H1 (cell line): ENCODE results near the gene ALDH3B1. TPM values are rescaled to one million over a fixed set of nuclear protein-coding genes. Genes with fewer than 3 reads are reported as not detected.

Experiments
- CTCF ChIA-PET: fragments of 300-600 bp; sonication (Branson Sonifier 250); formaldehyde crosslinking; loops from one replicate; lab custom pipeline; 2021; ENCODE audit not compliant: partially characterized antibody; lab: Charles Lee
- POLR2A ChIA-PET: fragments of 300-600 bp; sonication (Branson Sonifier 250); formaldehyde crosslinking; loops from one replicate; lab custom pipeline; 2021; ENCODE audit warnings: inconsistent platforms; ENCODE audit not compliant: partially characterized antibody; lab: Charles Lee
- DNase-seq, 2 experiments: peaks; one replicate each; pipeline versions ENCODE4 v3.0.0 to v3.0.0-alpha.2; 2010 to 2022; ENCODE audit warnings: low spot score in 2 of 2, low read depth in 1 of 2, mixed read lengths in 1 of 2
- FAIRE-seq: peaks from 2 replicates; lab custom pipeline; 2011; peaks lifted over from hg19 to GRCh38; lab: Jason Lieb, UNC
- H2AFZ ChIP-seq: 2 replicates; pipeline ENCODE4 v1.8.1; 2012; ENCODE audit warnings: low read length, inconsistent platforms
- H2AK5ac ChIP-seq: 2 replicates; pipeline ENCODE4 v1.6.1; 2013; ENCODE audit warnings: low read depth, low read length
- H2BK120ac ChIP-seq: replicated peaks from 2 replicates; pipeline ENCODE3; 2013; ENCODE audit warnings: low read depth, low read length, inconsistent platforms
- H2BK12ac ChIP-seq: 2 replicates; pipeline ENCODE4 v1.6.1; 2013; ENCODE audit warnings: low read depth, low read length
- H2BK15ac ChIP-seq: 2 replicates; pipeline ENCODE4 v1.6.1; 2013; ENCODE audit warnings: low read length
- H2BK20ac ChIP-seq: 2 replicates; pipeline ENCODE4 v1.6.1; 2013; ENCODE audit warnings: low read length
- H2BK5ac ChIP-seq: 2 replicates; pipeline ENCODE4 v1.6.1; 2013; ENCODE audit warnings: low read depth, low read length
- H3K14ac ChIP-seq: 2 replicates; pipeline ENCODE4 v1.6.1; 2013; ENCODE audit warnings: inconsistent platforms; ENCODE audit not compliant: insufficient read length
- H3K18ac ChIP-seq: 2 replicates; pipeline ENCODE4 v1.6.1; 2013; ENCODE audit warnings: low read length; ENCODE audit errors: extremely low read depth
- H3K23ac ChIP-seq: 2 replicates; pipeline ENCODE4 v1.6.1; 2013; ENCODE audit warnings: inconsistent platforms; ENCODE audit not compliant: insufficient read length
- H3K23me2 ChIP-seq: 2 replicates; pipeline ENCODE4 v1.6.1; 2013; ENCODE audit warnings: low read depth, low read length
- H3K27ac ChIP-seq: 2 replicates; pipeline ENCODE4 v1.6.1; 2011; ENCODE audit warnings: low read depth, low read length, inconsistent platforms
- H3K27me3 ChIP-seq, 4 experiments: replicated peaks in 1 of 4; 1 replicate in 1 of 4; 2 replicates in 3 of 4; pipeline versions ENCODE4 v1.6.1 to v1.8.1; 2011 to 2013; ENCODE audit warnings: low read length in 3 of 4, mild to moderate bottlenecking in 3 of 4, inconsistent platforms in 2 of 4, mixed read lengths in 2 of 4, moderate library complexity in 1 of 4; ENCODE audit not compliant: control insufficient read depth in 3 of 4, insufficient read depth in 3 of 4; ENCODE audit errors: extremely low read depth in 1 of 4
- H3K36me3 ChIP-seq, 4 experiments: 2 replicates each; pipeline versions ENCODE4 v1.6.1 to v1.8.1; 2011 to 2013; ENCODE audit warnings: mild to moderate bottlenecking in 4 of 4, low read length in 3 of 4, moderate library complexity in 2 of 4, control low read depth in 1 of 4, inconsistent platforms in 1 of 4; ENCODE audit not compliant: insufficient read depth in 4 of 4, control insufficient read depth in 2 of 4
- H3K4ac ChIP-seq: replicated peaks from 2 replicates; pipeline ENCODE3; 2013; ENCODE audit warnings: low read length, low read depth, mixed read lengths, inconsistent platforms; ENCODE audit not compliant: insufficient read length
- H3K4me1 ChIP-seq, 4 experiments: replicated peaks in 1 of 4; 1 replicate in 1 of 4; 2 replicates in 3 of 4; pipeline versions ENCODE4 v1.6.1 to v1.8.1; 2011 to 2013; ENCODE audit warnings: low read length in 3 of 4, inconsistent platforms in 2 of 4, mixed read lengths in 1 of 4; ENCODE audit not compliant: insufficient read depth in 4 of 4, control insufficient read depth in 3 of 4
- H3K4me2 ChIP-seq, 2 experiments: 2 replicates each; pipeline versions ENCODE4 v1.6.1 to v1.8.1; 2011 to 2013; ENCODE audit warnings: low read depth in 2 of 2, low read length in 2 of 2, control low read depth in 1 of 2, inconsistent platforms in 1 of 2, mild to moderate bottlenecking in 1 of 2; ENCODE audit not compliant: insufficient read depth in 1 of 2
- H3K4me3 ChIP-seq, 4 experiments: fragments of 200-600, 300-600 bp in 1 of 4; sonication (generic), shearing (Covaris generic), sonication (Bioruptor Twin) in 1 of 4; 2 replicates each; pipeline versions ENCODE4 v1.5.1 to v1.8.1; 2011 to 2016; ENCODE audit warnings: low read length in 4 of 4, low read depth in 3 of 4, control low read depth in 2 of 4, inconsistent platforms in 2 of 4, mild to moderate bottlenecking in 2 of 4, mixed read lengths in 1 of 4, moderate library complexity in 1 of 4; ENCODE audit not compliant: insufficient read depth in 2 of 4; ENCODE audit errors: extremely low read depth in 1 of 4
- H3K56ac ChIP-seq: replicated peaks from 2 replicates; pipeline ENCODE3; 2013; ENCODE audit warnings: low read depth, mild to moderate bottlenecking, mixed read lengths, low read length, inconsistent platforms; ENCODE audit not compliant: insufficient read length
- H3K79me1 ChIP-seq: 2 replicates; pipeline ENCODE4 v1.6.1; 2013; ENCODE audit warnings: low read depth, low read length, control low read depth
- H3K79me2 ChIP-seq, 2 experiments: 2 replicates each; pipeline versions ENCODE4 v1.6.1 to v1.8.1; 2012 to 2013; ENCODE audit warnings: low read length in 2 of 2, mild to moderate bottlenecking in 2 of 2, inconsistent platforms in 1 of 2; ENCODE audit not compliant: insufficient read depth in 2 of 2, control insufficient read depth in 1 of 2
- H3K9ac ChIP-seq, 4 experiments: replicated peaks in 1 of 4; 1 replicate in 1 of 4; 2 replicates in 3 of 4; pipeline versions ENCODE4 v1.6.1 to v1.8.1; 2011 to 2013; ENCODE audit warnings: low read depth in 3 of 4, low read length in 3 of 4, control low read depth in 2 of 4, mild to moderate bottlenecking in 2 of 4, moderate library complexity in 2 of 4, inconsistent platforms in 1 of 4; ENCODE audit errors: extremely low read depth in 1 of 4
- H3K9me3 ChIP-seq, 2 experiments: 2 replicates each; pipeline versions ENCODE4 v1.6.1 to v1.8.1; 2012 to 2013; ENCODE audit warnings: mild to moderate bottlenecking in 2 of 2, moderate library complexity in 2 of 2, control low read depth in 1 of 2, inconsistent platforms in 1 of 2, low read depth in 1 of 2, low read length in 1 of 2, mixed read lengths in 1 of 2; ENCODE audit not compliant: insufficient read depth in 2 of 2
- H4K20me1 ChIP-seq, 2 experiments: replicated peaks in 1 of 2; 2 replicates each; pipeline versions ENCODE3 to v1.8.1; 2011 to 2013; ENCODE audit warnings: inconsistent platforms in 2 of 2, low read length in 2 of 2, mild to moderate bottlenecking in 1 of 2; ENCODE audit not compliant: insufficient read depth in 2 of 2, control insufficient read depth in 1 of 2
- H4K5ac ChIP-seq: 2 replicates; pipeline ENCODE4 v1.6.1; 2013; ENCODE audit warnings: low read length, low read depth, mixed read lengths, inconsistent platforms; ENCODE audit not compliant: insufficient read length
- H4K8ac ChIP-seq: 2 replicates; pipeline ENCODE4 v1.8.0; 2013; ENCODE audit warnings: mild to moderate bottlenecking, moderate library complexity, low read length, inconsistent platforms; ENCODE audit not compliant: insufficient read depth; ENCODE audit errors: extremely low read depth
- H4K91ac ChIP-seq: replicated peaks from 2 replicates; pipeline ENCODE3; 2013; ENCODE audit warnings: low read length, mixed read lengths, inconsistent platforms; ENCODE audit not compliant: insufficient read length
- CBX5 ChIP-seq: fragments of 300-800, 300-1000 bp; sonication (generic); IDR thresholded peaks from 2 replicates; pipeline ENCODE4 v1.7.1; 2016; ENCODE audit warnings: antibody characterized with exemption, low read length, low read depth
- GABPA ChIP-seq: IDR thresholded peaks from 2 replicates; pipeline ENCODE4 v1.6.1; 2011; ENCODE audit warnings: mild to moderate bottlenecking, low read length, moderate library complexity, borderline replicate concordance; ENCODE audit not compliant: insufficient read depth
- WGBS, 2 experiments: shearing (Covaris generic) in 1 of 2; methylation state at CpG; one replicate each; pipeline versions ENCODE4 v1.1.6 to v1.1.7; 2013 to 2015; ENCODE audit warnings: low lambda C conversion rate in 2 of 2, mixed read lengths in 2 of 2, inconsistent platforms in 1 of 2, low coverage in 1 of 2, missing lambda C conversion rate in 1 of 2; ENCODE audit not compliant: insufficient replicate concordance in 2 of 2, insufficient coverage in 1 of 2, insufficient read length in 1 of 2; ENCODE audit errors: extremely low coverage in 1 of 2, missing lambda C conversion rate in 1 of 2; 5-methylcytosine and 5-hydroxymethylcytosine counted together
- polyA plus RNA-seq, 7 experiments: library from polyadenylated mRNA; depleted of rRNA in 3 of 7; stranded (reverse) in 5 of 7; unstranded in 2 of 7; fragments of >200 nt in 5 of 7; fragments of 200-250 nt in 2 of 7; gene quantifications; 1 replicate in 5 of 7; 2 replicates in 1 of 7; 4 replicates in 1 of 7; pipeline versions ENCODE4 v1.2.1 to v1.2.3, GENCODE V29; 2011 to 2013; ENCODE audit warnings: missing spikeins in 2 of 7, mixed read lengths in 2 of 7
- total RNA-seq: library from RNA; stranded (reverse); fragmentation: NEBNext Ultra II Directional; extraction: Animal tissue kit (Norgen Biotek cat#: 25700); gene quantifications from 2 replicates; pipeline ENCODE4 v1.2.1, GENCODE V29; 2021

ALDH3B1 gene
- total and polyA plus RNA-seq, 2 of the 8 experiments (the other 6 are each of a cell fraction or from before 2014, with no cell fraction given), result 0.32 to 0.47 TPM

GRCh38 chr11:67997475-67997921, 12.6 kb upstream of the ALDH3B1 start:
- 89% methylated on average over 28 of the region's 29 CpGs; no CpG with 5 or more reads in 1 of the 2 experiments for WGBS, 2 experiments
- Histone ChIP-seq H4K91ac (peak overlapping the region; percentile 15), H3K56ac (no peak overlapping the region), H3K79me1 (no peaks in the 10 kb centered on the region), H3K18ac (peak overlapping the region; percentile 60; the same call in 1 of the 2 replicates), H3K4me1 (peaks cover 0 to 9% (median 8%) of the 10 kb centered on the region in 4 experiments; a peak in 5 of 7 replicates), H3K23ac (no peak overlapping the region), H3K4me3 (0 out of 8 replicates have a peak overlapping the region, but pooled peaks of 1 of the 4 experiments have one; percentile 65), H4K8ac (peak overlapping the region; percentile 7; the same call in 1 of the 2 replicates), H3K27ac (no peak overlapping the region), H2AK5ac (no peak overlapping the region), H2BK15ac (no peak overlapping the region), H3K14ac (no peak overlapping the region), H3K4me2 (peak overlapping the region; percentile 76 to 85; a peak in 2 of 4 replicates), H2BK5ac (0 out of 2 replicates have a peak overlapping the region, but pooled peaks have one; percentile 76), H3K79me2 (no peaks in the 10 kb centered on the region), H3K27me3 (0 out of 7 replicates have a peak, but pooled peaks cover 0 to 2% (median 0%) of the 10 kb centered on the region in 4 experiments), H2BK120ac (no peak overlapping the region), H3K9me3 (no peaks in the 10 kb centered on the region), H3K4ac (peak overlapping the region; percentile 25), H2BK20ac (no peak overlapping the region), H3K23me2 (peaks cover 2% of the 10 kb centered on the region; the same call in 1 of the 2 replicates), H3K9ac (no peak overlapping the region), H4K5ac (no peak overlapping the region), H2AFZ (peak overlapping the region; percentile 61; the same call in 1 of the 2 replicates), H2BK12ac (peak overlapping the region; percentile 60; the same call in 1 of the 2 replicates), H4K20me1 (no peaks in the 10 kb centered on the region), H3K36me3 (no peaks in the 10 kb centered on the region)
- CTCF ChIA-PET, result interaction anchor here (1.0 to 3.9 kb wide), 4 partner anchors 12 to 29 kb away, joined by 3 to 20 read pairs (median 4); partner anchors contain the start of gene ALDH3B1
- DNase-seq (no peak), FAIRE-seq (no peak)
- TF ChIP-seq GABPA (0 out of 2 replicates have a peak, but pooled peaks have one; percentile 5), CBX5 (no peak)
- POLR2A ChIA-PET, result interaction anchor here (1.2 to 1.3 kb wide), 3 partner anchors 12 to 22 kb away, joined by 3 to 4 read pairs (median 4); partner anchors contain the start of gene ALDH3B1
